Upper lobe of left lung (tissue), 4 donors: ENCODE data around the gene CDK15.

Source experiments
- POLR2A ChIP-seq, 4 donors: fragments of 450-650 bp; IDR thresholded peaks; one replicate each; pipeline ENCODE4 v1.5.1; 2016 to 2017; ENCODE audit warnings: antibody characterized with exemption in 4 of 4, mild to moderate bottlenecking in 2 of 4
- POLR2AphosphoS5 ChIP-seq, 2 donors: sonication (generic); formaldehyde crosslinking; IDR thresholded peaks; one replicate each; pipeline ENCODE4 v1.5.1; 2017; ENCODE audit warnings: antibody characterized with exemption in 2 of 2

- no peak for TF ChIP-seq POLR2A (IDR thresholded peaks at IDR 0.05)
- TF ChIP-seq POLR2AphosphoS5 (IDR thresholded peaks at IDR 0.05): no peak
These were observed 95.4 kb downstream of the CDK15 start for GRCh38 chr2:201901786-201902185.
